Peyer's patch (tissue), 4 donors: ENCODE data around the gene RAET1E.

ENCODE experiments used
- CTCF ChIP-seq, 6 experiments: fragments of 450-650 bp in 4 of 6; fragments of 200-600 bp in 2 of 6; sonication (generic) in 1 of 6; IDR thresholded peaks; one replicate each; pipeline ENCODE4 v1.5.1; 2017 to 2019; ENCODE audit warnings: antibody characterized with exemption in 6 of 6, mild to moderate bottlenecking in 3 of 6, moderate library complexity in 1 of 6
- POLR2A ChIP-seq, 2 donors: fragments of 450-650 bp; IDR thresholded peaks; one replicate each; pipeline ENCODE4 v1.5.1; 2017; ENCODE audit warnings: antibody characterized with exemption in 2 of 2, mild to moderate bottlenecking in 2 of 2, moderate library complexity in 2 of 2

GRCh38 chr6:149860834-149861602, 36.9 kb downstream of the RAET1E start:
- no peak for TF ChIP-seq CTCF (IDR thresholded peaks at IDR 0.05)
- no peak for TF ChIP-seq POLR2A (IDR thresholded peaks at IDR 0.05)
